ENCODE data around the gene MAPK11.

MAPK11 gene

DNA sequence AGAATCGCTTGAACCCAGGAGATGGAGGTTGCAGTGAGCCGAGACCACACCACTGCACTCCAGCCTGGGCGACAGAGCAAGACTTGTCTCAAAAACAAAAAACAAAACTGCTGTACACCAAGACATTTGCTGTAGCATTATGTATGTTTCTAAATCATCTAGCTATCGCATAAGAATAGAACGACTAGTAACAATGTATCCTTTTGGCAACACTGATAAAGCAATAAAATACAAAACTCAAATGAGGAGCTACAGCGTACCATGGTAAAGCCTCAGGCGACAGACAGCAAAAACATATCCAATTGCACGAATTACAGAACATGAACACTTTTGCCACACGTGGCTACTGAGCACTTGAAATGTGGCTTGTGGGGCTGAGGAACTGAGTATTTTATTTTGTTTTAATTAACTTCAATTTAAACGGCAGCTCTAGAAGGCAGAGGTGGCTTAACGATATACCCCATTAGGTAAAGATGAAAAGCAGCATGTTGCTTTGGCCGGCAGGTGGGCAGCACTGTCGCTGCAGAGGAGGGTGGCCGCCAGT lies 27.7 kb downstream of the MAPK11 start:
- Histone ChIP-seq H4K20me1 (ENCODE audit: insufficient read depth, low read length) (peaks cover 57% of the 10 kb centered on the region), H2AFZ (ENCODE audit: low read depth, low read length) (no peak overlapping the region), H3K79me2 (ENCODE audit: insufficient read depth, low read length) (peaks cover 87% of the 10 kb centered on the region), H3K4me2 (ENCODE audit: insufficient read depth, low read length) (peak overlapping the region; percentile 98), H3K9me3 (ENCODE audit: insufficient read depth, low read length, severe bottlenecking) (no peaks in the 10 kb centered on the region), H3K4me1 (ENCODE audit: insufficient read depth, low read length) (peaks cover 55% of the 10 kb centered on the region), H3K36me3 (ENCODE audit: insufficient read depth, low read length) (peaks cover 37% of the 10 kb centered on the region), H3K9ac (ENCODE audit: low read depth, low read length) (peak overlapping the region; percentile 87), H3K27me3 (ENCODE audit: insufficient read depth, low read length, poor library complexity) (no peaks in the 10 kb centered on the region), H3K27ac (ENCODE audit: low read length) (no peak overlapping the region; the same call in 1 of the 2 replicates), H3K4me3 (ENCODE audit: low read depth in 1 of 2, low read length in 2 of 2) (peak overlapping the region; percentile 6 to 99; a peak in 3 of 4 replicates)
- no peak for TF ChIP-seq EZH2 (IDR thresholded peaks at IDR 0.05; ENCODE audit: borderline replicate concordance, low read depth, low read length, severe bottlenecking)
- TF ChIP-seq, protein P1, sequence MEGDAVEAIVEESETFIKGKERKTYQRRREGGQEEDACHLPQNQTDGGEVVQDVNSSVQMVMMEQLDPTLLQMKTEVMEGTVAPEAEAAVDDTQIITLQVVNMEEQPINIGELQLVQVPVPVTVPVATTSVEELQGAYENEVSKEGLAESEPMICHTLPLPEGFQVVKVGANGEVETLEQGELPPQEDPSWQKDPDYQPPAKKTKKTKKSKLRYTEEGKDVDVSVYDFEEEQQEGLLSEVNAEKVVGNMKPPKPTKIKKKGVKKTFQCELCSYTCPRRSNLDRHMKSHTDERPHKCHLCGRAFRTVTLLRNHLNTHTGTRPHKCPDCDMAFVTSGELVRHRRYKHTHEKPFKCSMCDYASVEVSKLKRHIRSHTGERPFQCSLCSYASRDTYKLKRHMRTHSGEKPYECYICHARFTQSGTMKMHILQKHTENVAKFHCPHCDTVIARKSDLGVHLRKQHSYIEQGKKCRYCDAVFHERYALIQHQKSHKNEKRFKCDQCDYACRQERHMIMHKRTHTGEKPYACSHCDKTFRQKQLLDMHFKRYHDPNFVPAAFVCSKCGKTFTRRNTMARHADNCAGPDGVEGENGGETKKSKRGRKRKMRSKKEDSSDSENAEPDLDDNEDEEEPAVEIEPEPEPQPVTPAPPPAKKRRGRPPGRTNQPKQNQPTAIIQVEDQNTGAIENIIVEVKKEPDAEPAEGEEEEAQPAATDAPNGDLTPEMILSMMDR (IDR thresholded peaks at IDR 0.05; ENCODE audit: borderline replicate concordance, extremely low read depth, low read length, poor library complexity, severe bottlenecking), result no peak
- ATAC-seq (ENCODE audit: insufficient read depth, low read depth), result no peak
- DNase-seq, result no peak

DNA sequence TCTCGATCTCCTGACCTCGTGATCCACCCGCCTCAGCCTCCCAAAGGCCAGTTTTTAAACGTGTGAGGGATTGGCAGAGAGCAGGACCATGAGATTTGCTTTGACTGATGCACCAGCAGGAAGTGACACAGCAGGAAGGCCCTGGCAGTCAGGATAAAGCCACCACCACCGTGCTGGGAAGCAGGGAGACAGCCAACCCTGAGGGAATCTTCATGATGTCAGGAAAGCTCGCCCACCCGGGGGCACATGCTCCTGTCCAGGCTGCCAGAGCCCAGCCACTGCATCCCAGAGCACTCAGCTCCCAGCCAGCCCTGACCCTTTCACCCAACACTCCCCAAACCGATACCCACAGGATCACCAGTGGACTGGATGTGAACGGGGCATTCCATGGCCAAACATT lies 31.4 kb downstream of the MAPK11 start:
- H3K27me3 ChIP-seq (ENCODE audit: insufficient read depth, low read length, poor library complexity), result no peaks in the 10 kb centered on the region
- peaks cover 91% of the 10 kb centered on the region for H3K79me2 ChIP-seq (ENCODE audit: insufficient read depth, low read length)
- H2AFZ ChIP-seq (ENCODE audit: low read depth, low read length), result no peak overlapping the region
- no peak for TF ChIP-seq EZH2 (IDR thresholded peaks at IDR 0.05; ENCODE audit: borderline replicate concordance, low read depth, low read length, severe bottlenecking)
- TF ChIP-seq, protein P1 (IDR thresholded peaks at IDR 0.05; ENCODE audit: borderline replicate concordance, extremely low read depth, low read length, poor library complexity, severe bottlenecking), result no peak
- no peaks in the 10 kb centered on the region for H3K9me3 ChIP-seq (ENCODE audit: insufficient read depth, low read length, severe bottlenecking)
- peaks cover 34% of the 10 kb centered on the region for H3K4me1 ChIP-seq (ENCODE audit: insufficient read depth, low read length)
- no peak overlapping the region for H3K9ac ChIP-seq (ENCODE audit: low read depth, low read length)
- DNase-seq (no peak), ATAC-seq (ENCODE audit: insufficient read depth, low read depth) (no peak)
- no peak overlapping the region for H3K4me2 ChIP-seq (ENCODE audit: insufficient read depth, low read length)
- peaks cover 58% of the 10 kb centered on the region for H4K20me1 ChIP-seq (ENCODE audit: insufficient read depth, low read length)
- no peak overlapping the region for H3K27ac ChIP-seq (ENCODE audit: low read length)
- H3K36me3 ChIP-seq (ENCODE audit: insufficient read depth, low read length), result peaks cover 43% of the 10 kb centered on the region
- H3K4me3 ChIP-seq (ENCODE audit: low read depth in 1 of 2, low read length in 2 of 2), result no peak overlapping the region

DNA sequence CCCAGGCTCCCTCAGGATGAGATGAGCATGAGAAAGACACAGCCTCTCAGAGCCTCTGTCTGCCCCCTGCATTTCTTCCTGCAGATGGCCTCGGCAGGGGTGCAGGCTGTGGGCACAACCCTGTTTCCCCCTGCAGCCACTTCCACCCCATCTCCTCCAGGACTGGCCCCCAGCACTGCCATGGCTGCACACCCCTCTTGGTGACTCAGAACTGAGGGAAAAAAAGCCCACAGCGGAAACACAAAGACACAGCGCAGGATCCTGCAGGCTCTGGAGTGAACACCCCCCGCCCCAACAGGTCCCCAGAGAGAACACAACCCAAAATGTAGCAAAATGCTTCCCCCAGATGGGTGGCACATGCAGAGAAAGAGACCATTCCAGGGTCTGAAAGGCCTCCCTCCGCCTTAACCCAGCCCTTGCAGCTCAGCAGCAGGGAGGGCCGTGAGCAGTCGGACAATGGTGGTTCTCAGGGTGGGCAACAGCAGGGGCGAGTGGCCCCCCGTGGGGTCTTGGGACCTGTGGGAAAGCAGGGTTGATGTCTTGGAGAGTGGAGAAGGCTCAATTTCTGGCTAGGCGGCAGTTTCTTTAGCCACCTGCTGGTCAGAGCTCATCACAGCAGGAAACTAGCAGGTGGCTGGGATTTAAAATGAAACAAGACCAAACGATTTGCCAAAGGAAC lies 33.3 kb downstream of the MAPK11 start:
- DNase-seq (no peak), ATAC-seq (ENCODE audit: insufficient read depth, low read depth) (no peak)
- no peak overlapping the region for H3K9ac ChIP-seq (ENCODE audit: low read depth, low read length)
- H3K27me3 ChIP-seq (ENCODE audit: insufficient read depth, low read length, poor library complexity), result no peaks in the 10 kb centered on the region
- no peaks in the 10 kb centered on the region for H3K9me3 ChIP-seq (ENCODE audit: insufficient read depth, low read length, severe bottlenecking)
- no peak overlapping the region for H3K4me3 ChIP-seq (ENCODE audit: low read depth in 1 of 2, low read length in 2 of 2)
- no peak overlapping the region for H2AFZ ChIP-seq (ENCODE audit: low read depth, low read length)
- H3K27ac ChIP-seq (ENCODE audit: low read length), result no peak overlapping the region
- TF ChIP-seq, protein P1 (IDR thresholded peaks at IDR 0.05; ENCODE audit: borderline replicate concordance, extremely low read depth, low read length, poor library complexity, severe bottlenecking), result peak; percentile 52
- no peak for TF ChIP-seq EZH2 (IDR thresholded peaks at IDR 0.05; ENCODE audit: borderline replicate concordance, low read depth, low read length, severe bottlenecking)
- peaks cover 15% of the 10 kb centered on the region for H3K4me1 ChIP-seq (ENCODE audit: insufficient read depth, low read length)
- H3K79me2 ChIP-seq (ENCODE audit: insufficient read depth, low read length), result peaks cover 73% of the 10 kb centered on the region
- no peak overlapping the region for H3K4me2 ChIP-seq (ENCODE audit: insufficient read depth, low read length)
- peaks cover 49% of the 10 kb centered on the region for H3K36me3 ChIP-seq (ENCODE audit: insufficient read depth, low read length)
- peaks cover 53% of the 10 kb centered on the region for H4K20me1 ChIP-seq (ENCODE audit: insufficient read depth, low read length)

All from DND-41 (cell line).